B cell (primary cell): ENCODE results near the gene NIPAL4. TPM values are rescaled to one million over a fixed set of nuclear protein-coding genes. Genes with fewer than 3 reads are reported as not detected.

Experiments used
- ATAC-seq: fragments of 200-7000 bp; cut with Tn5 transposase; one replicate; pipeline ENCODE4 v1.10.0; 2021; ENCODE audit warnings: low read depth, mild to moderate bottlenecking, moderate number of reproducible peaks, moderate library complexity
- CTCF ChIA-PET: fragments of 350-600 bp; sonication (Branson Sonifier 250); formaldehyde crosslinking; loops from one replicate; lab custom pipeline; 2021; ENCODE audit warnings: antibody characterized with exemption, inconsistent platforms; lab: Charles Lee
- POLR2A ChIA-PET: fragments of 350-600 bp; sonication (Branson Sonifier 250); formaldehyde crosslinking; loops from one replicate; lab custom pipeline; 2021; ENCODE audit warnings: antibody characterized with exemption; lab: Charles Lee
- DNase-seq: peaks from one replicate; pipeline ENCODE4 v3.0.0; 2013
- H2AFZ ChIP-seq: 2 replicates; pipeline ENCODE4 v1.6.1; 2012; ENCODE audit warnings: mild to moderate bottlenecking, low read depth, low read length; ENCODE audit not compliant: insufficient read depth, poor library complexity, severe bottlenecking
- H3K27ac ChIP-seq, 2 donors: 1 replicate in 1 of 2; 2 replicates in 1 of 2; pipeline ENCODE4 v1.5.1; 2012 to 2013; ENCODE audit warnings: low read length in 2 of 2, mild to moderate bottlenecking in 2 of 2, moderate library complexity in 1 of 2
- H3K27me3 ChIP-seq, 4 experiments: fragments of 200-600 bp in 1 of 4; sonication (generic) in 1 of 4; replicated peaks in 1 of 4; 1 replicate in 2 of 4; 2 replicates in 2 of 4; pipeline versions ENCODE4 v1.6.1 to v1.7.0; 2013 to 2016; ENCODE audit warnings: low read length in 3 of 4, mild to moderate bottlenecking in 2 of 4, mixed read lengths in 1 of 4, moderate library complexity in 1 of 4; ENCODE audit not compliant: insufficient read depth in 4 of 4, control insufficient read depth in 3 of 4; ENCODE audit errors: control extremely low read depth in 1 of 4
- H3K36me3 ChIP-seq, 2 experiments: replicated peaks in 1 of 2; 1 replicate in 1 of 2; 2 replicates in 1 of 2; pipeline versions ENCODE4 v1.6.1 to v1.7.1; 2013; ENCODE audit warnings: low read length in 1 of 2; ENCODE audit not compliant: insufficient read depth in 2 of 2, control insufficient read depth in 1 of 2; ENCODE audit errors: control extremely low read depth in 1 of 2, extremely low read depth in 1 of 2
- H3K4me1 ChIP-seq, 2 donors: fragments of 200-600 bp in 1 of 2; sonication (generic) in 1 of 2; 1 replicate in 1 of 2; 2 replicates in 1 of 2; pipeline versions ENCODE4 v1.5.1 to v1.6.1; 2013 to 2017; ENCODE audit warnings: low read length in 2 of 2; ENCODE audit not compliant: control insufficient read depth in 2 of 2, insufficient read depth in 2 of 2
- H3K4me2 ChIP-seq: replicated peaks from 2 replicates; pipeline ENCODE3; 2012; ENCODE audit warnings: mild to moderate bottlenecking, low read depth, low read length; ENCODE audit not compliant: poor library complexity, severe bottlenecking
- H3K4me3 ChIP-seq, 5 experiments: fragments of 200-600 bp in 1 of 5; sonication (generic) in 1 of 5; 1 replicate in 3 of 5; 2 replicates in 2 of 5; pipeline versions ENCODE4 v1.5.1 to v1.7.0; 2011 to 2016; ENCODE audit warnings: low read length in 4 of 5, mild to moderate bottlenecking in 4 of 5, low read depth in 2 of 5, control low read depth in 1 of 5, moderate library complexity in 1 of 5; ENCODE audit not compliant: insufficient read depth in 1 of 5; ENCODE audit errors: control extremely low read depth in 1 of 5, extremely low read depth in 1 of 5
- H3K79me2 ChIP-seq: fragments of 200-600 bp; sonication (generic); one replicate; pipeline ENCODE4 v1.6.0; 2016; ENCODE audit warnings: low read length; ENCODE audit not compliant: control insufficient read depth, insufficient read depth
- H3K9ac ChIP-seq: fragments of 200-600 bp; sonication (generic); 2 replicates; pipeline ENCODE4 v1.6.1; 2017; ENCODE audit warnings: mild to moderate bottlenecking, low read length, moderate library complexity
- H3K9me3 ChIP-seq, 3 donors: one replicate each; pipeline versions ENCODE4 v1.6.1 to v1.7.1; 2013; ENCODE audit warnings: low read length in 2 of 3; ENCODE audit not compliant: control insufficient read depth in 2 of 3, insufficient read depth in 1 of 3; ENCODE audit errors: control extremely low read depth in 1 of 3
- H4K20me1 ChIP-seq: 2 replicates; pipeline ENCODE4 v1.6.0; 2012; ENCODE audit warnings: mild to moderate bottlenecking, low read length; ENCODE audit not compliant: insufficient read depth, control insufficient read depth, poor library complexity, severe bottlenecking
- H3K27ac Mint-ChIP-seq: one replicate; pipeline ENCODE4 v1.8.0; 2021; ENCODE audit warnings: mixed read lengths
- H3K27me3 Mint-ChIP-seq: one replicate; pipeline ENCODE4 v1.8.0; 2021; ENCODE audit warnings: mixed read lengths
- H3K4me1 Mint-ChIP-seq: one replicate; pipeline ENCODE4 v1.8.0; 2021; ENCODE audit warnings: mixed read lengths
- H3K4me3 Mint-ChIP-seq: one replicate; pipeline ENCODE4 v1.8.0; 2021; ENCODE audit warnings: mixed read lengths
- H3K9me3 Mint-ChIP-seq: one replicate; pipeline ENCODE4 v1.8.0; 2022; ENCODE audit warnings: mixed read lengths; ENCODE audit not compliant: insufficient read depth
- CTCF ChIP-seq: fragments of 200-600 bp; IDR thresholded peaks from one replicate; pipeline ENCODE4 v1.8.0; 2022; ENCODE audit warnings: antibody characterized with exemption, mild to moderate bottlenecking
- EZH2 ChIP-seq: IDR thresholded peaks from 2 replicates; pipeline ENCODE4 v1.6.1; 2012; ENCODE audit warnings: borderline replicate concordance, low read depth, mild to moderate bottlenecking, moderate library complexity, low read length; ENCODE audit not compliant: insufficient read depth, poor library complexity, severe bottlenecking
- whole genome bisulfite sequencing: methylation state at CpG from one replicate; pipeline ENCODE4 v1.1.5; 2013; ENCODE audit warnings: missing lambda C conversion rate; ENCODE audit not compliant: insufficient coverage; 5-methylcytosine and 5-hydroxymethylcytosine counted together
- intact Hi-C: fragments of 100-400 bp; cut with micrococcal nuclease; formaldehyde crosslinking; loops from one replicate; pipeline ENCODE4 v1.10.0; 2022
- polyA plus RNA-seq: library from polyadenylated mRNA; depleted of rRNA; stranded (reverse); fragments of >200 nt; gene quantifications from 2 replicates; pipeline ENCODE4 v1.2.3, GENCODE V29; 2012
- total RNA-seq, 2 donors: library from RNA; stranded (reverse); fragments of 120-200 nt in 1 of 2; gene quantifications; 1 replicate in 1 of 2; 2 replicates in 1 of 2; pipeline versions ENCODE4 v1.2.3 to v1.2.4, GENCODE V29; 2013 to 2022

The NIPAL4 gene
- total and polyA plus RNA-seq, 2 donors (not counting 1 experiment from before 2014, with no cell fraction given): 4.6 to 6.4 TPM

- no peak overlapping the region for H3K4me3 Mint-ChIP-seq
- no peak for ATAC-seq
- peaks cover 78% of the 10 kb centered on the region for H3K4me1 Mint-ChIP-seq
- Histone ChIP-seq H3K4me3 (no peak overlapping the region), H4K20me1 (no peaks in the 10 kb centered on the region), H3K36me3 (peaks cover 6 to 92% of the 10 kb centered on the region in 2 experiments), H3K27ac (peak overlapping the region in 1 of 2 donors; percentile 54), H3K9me3 (no peaks in the 10 kb centered on the region), H3K79me2 (peaks cover 17% of the 10 kb centered on the region), H3K27me3 (no peaks in the 10 kb centered on the region), H3K9ac (no peak overlapping the region), H3K4me2 (no peak overlapping the region), H2AFZ (no peak overlapping the region), H3K4me1 (peaks cover 40 to 60% of the 10 kb centered on the region in 2 donors)
- H3K27ac Mint-ChIP-seq: peak overlapping the region; percentile 86
- TF ChIP-seq CTCF: no peak
- TF ChIP-seq EZH2: no peak
- intact Hi-C loops: loop anchor here (5.0 kb wide), 4 partner anchors 37 to 328 kb away; no protein-coding TSS in a partner anchor
- no peaks in the 10 kb centered on the region for H3K9me3 Mint-ChIP-seq
- 90% methylated on average over 2 of the region's 3 CpGs for WGBS
- ChIA-PET CTCF (interaction anchor here (0.8 to 15.5 kb wide), 6 partner anchors 8 to 147 kb away, joined by 3 to 162 read pairs (median 8); partner anchors contain the start of gene NIPAL4), POLR2A (no interaction called here)
- no peaks in the 10 kb centered on the region for H3K27me3 Mint-ChIP-seq
- DNase-seq: no peak
Measured at GRCh38 chr5:157475432-157475831, 15.4 kb downstream of the NIPAL4 start.

- WGBS: 26% methylated on average over 3 of the region's 7 CpGs
- ATAC-seq: peak; percentile 39
- no peaks in the 10 kb centered on the region for H3K27me3 Mint-ChIP-seq
Measured at GRCh38 chr5:157476702-157477408, 16.8 kb downstream of the NIPAL4 start.

More at GRCh38 chr5:157476702-157477408, 16.8 kb downstream of the NIPAL4 start:
- Mint-ChIP-seq H3K4me1 (peaks cover 78% of the 10 kb centered on the region), H3K27ac (peak overlapping the region; percentile 98), H3K9me3 (no peaks in the 10 kb centered on the region), H3K4me3 (no peak overlapping the region)
- Histone ChIP-seq H3K9ac (no peak overlapping the region), H4K20me1 (no peaks in the 10 kb centered on the region), H3K36me3 (peaks cover 8 to 94% of the 10 kb centered on the region in 2 experiments), H3K27ac (peak overlapping the region; percentile 32 to 69), H2AFZ (no peak overlapping the region), H3K79me2 (peaks cover 28% of the 10 kb centered on the region), H3K27me3 (no peaks in the 10 kb centered on the region), H3K4me2 (no peak overlapping the region), H3K4me1 (peaks cover 55 to 72% of the 10 kb centered on the region in 2 donors), H3K4me3 (no peak overlapping the region), H3K9me3 (no peaks in the 10 kb centered on the region)
- ChIA-PET CTCF (interaction anchor here (0.7 to 15.5 kb wide), 22 partner anchors 8 to 1721 kb away, joined by 3 to 162 read pairs (median 4); partner anchors contain the start of genes LSM11 and NIPAL4), POLR2A (interaction anchor here (0.7 kb wide), 1 partner anchor 223 kb away, joined by 3 read pairs; no protein-coding TSS in a partner anchor)
- peak; percentile 73 for DNase-seq
- intact Hi-C loops: loop anchor here (1.0 to 5.0 kb wide), 7 partner anchors 16 to 330 kb away; partner anchors contain the start of gene NIPAL4
- TF ChIP-seq EZH2 (no peak), CTCF (peak; percentile 84)
